ENCODE measurements around the gene FNBP1. TPM values are rescaled to one million over a fixed set of nuclear protein-coding genes. Genes with fewer than 3 reads are reported as not detected.

Gene FNBP1
- total RNA-seq, 1 experiment from 2014 or later, result 36.5 TPM

DNA sequence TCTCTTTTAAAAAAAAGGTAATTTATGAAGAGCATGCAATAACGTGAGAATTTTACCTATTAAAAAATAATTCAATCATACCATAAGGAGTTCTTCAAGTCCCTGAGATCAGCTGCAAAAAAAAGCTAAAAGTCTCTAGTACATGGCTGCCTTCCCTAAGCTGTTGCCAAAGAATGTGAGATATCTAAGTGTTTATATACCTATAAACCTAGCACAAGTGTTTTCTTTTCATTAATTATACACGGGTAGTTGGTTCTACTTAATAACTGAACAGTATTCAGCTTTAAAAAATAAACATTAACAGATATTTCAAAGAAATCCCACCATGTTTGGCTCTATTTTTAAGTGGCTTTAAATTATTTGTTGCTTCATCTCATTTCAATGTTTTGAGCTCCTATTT, 25.9 kb downstream of the FNBP1 start:
- Histone ChIP-seq H3K27ac (ENCODE audit: insufficient read length, low read depth, low read length) (no peak overlapping the region), H3K79me1 (ENCODE audit: insufficient read depth, low read depth, low read length, poor library complexity, severe bottlenecking) (no peaks in the 10 kb centered on the region), H2BK120ac (ENCODE audit: low read depth, low read length, poor library complexity, severe bottlenecking) (no peak overlapping the region), H3K56ac (ENCODE audit: insufficient read length, low read depth, low read length) (no peak overlapping the region), H2BK5ac (ENCODE audit: insufficient read length, low read length) (no peak overlapping the region), H3T11ph (ENCODE audit: low read length) (no peak overlapping the region), H3K9me3 (ENCODE audit: control insufficient read depth, low read depth, low read length) (no peaks in the 10 kb centered on the region), H4K91ac (ENCODE audit: insufficient read length, low read depth, low read length) (no peak overlapping the region), H3K14ac (ENCODE audit: insufficient read depth, low read length) (no peak overlapping the region), H4K8ac (replicated peaks; ENCODE audit: insufficient read length, low read depth, low read length) (no peak overlapping the region), H3K4me2 (ENCODE audit: insufficient read depth, insufficient read length, low read length) (no peak overlapping the region), H3K4me1 (ENCODE audit: insufficient read depth, low read length) (no peaks in the 10 kb centered on the region; the same call in 1 of the 2 replicates), H3K9ac (ENCODE audit: extremely low read depth, insufficient read length, low read length) (no peak overlapping the region), H3K4ac (ENCODE audit: low read depth, low read length) (no peak overlapping the region), H3K23me2 (ENCODE audit: insufficient read length, low read depth, low read length, poor library complexity, severe bottlenecking) (no peaks in the 10 kb centered on the region), H4K20me1 (ENCODE audit: control insufficient read depth, insufficient read depth, insufficient read length) (no peaks in the 10 kb centered on the region), H2BK15ac (ENCODE audit: low read depth, low read length) (no peak overlapping the region), H3K79me2 (ENCODE audit: insufficient read depth, low read length) (peaks cover 1% of the 10 kb centered on the region; the same call in 1 of the 2 replicates), H2BK12ac (ENCODE audit: insufficient read length, low read depth, low read length) (no peak overlapping the region), H4K5ac (ENCODE audit: insufficient read length, low read depth, low read length) (no peak overlapping the region), H2BK20ac (ENCODE audit: low read depth, low read length, poor library complexity, severe bottlenecking) (no peak overlapping the region), H3K18ac (ENCODE audit: insufficient read length, low read depth, low read length) (no peak overlapping the region), H2AFZ (ENCODE audit: low read length) (no peak overlapping the region), H3K27me3 (ENCODE audit: insufficient read depth, low read length) (no peaks in the 10 kb centered on the region), H2AK5ac (ENCODE audit: insufficient read length, low read length) (no peak overlapping the region), H3K23ac (ENCODE audit: insufficient read length, low read depth, low read length) (no peak overlapping the region)
- TF ChIP-seq, protein P1, sequence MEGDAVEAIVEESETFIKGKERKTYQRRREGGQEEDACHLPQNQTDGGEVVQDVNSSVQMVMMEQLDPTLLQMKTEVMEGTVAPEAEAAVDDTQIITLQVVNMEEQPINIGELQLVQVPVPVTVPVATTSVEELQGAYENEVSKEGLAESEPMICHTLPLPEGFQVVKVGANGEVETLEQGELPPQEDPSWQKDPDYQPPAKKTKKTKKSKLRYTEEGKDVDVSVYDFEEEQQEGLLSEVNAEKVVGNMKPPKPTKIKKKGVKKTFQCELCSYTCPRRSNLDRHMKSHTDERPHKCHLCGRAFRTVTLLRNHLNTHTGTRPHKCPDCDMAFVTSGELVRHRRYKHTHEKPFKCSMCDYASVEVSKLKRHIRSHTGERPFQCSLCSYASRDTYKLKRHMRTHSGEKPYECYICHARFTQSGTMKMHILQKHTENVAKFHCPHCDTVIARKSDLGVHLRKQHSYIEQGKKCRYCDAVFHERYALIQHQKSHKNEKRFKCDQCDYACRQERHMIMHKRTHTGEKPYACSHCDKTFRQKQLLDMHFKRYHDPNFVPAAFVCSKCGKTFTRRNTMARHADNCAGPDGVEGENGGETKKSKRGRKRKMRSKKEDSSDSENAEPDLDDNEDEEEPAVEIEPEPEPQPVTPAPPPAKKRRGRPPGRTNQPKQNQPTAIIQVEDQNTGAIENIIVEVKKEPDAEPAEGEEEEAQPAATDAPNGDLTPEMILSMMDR (conservative IDR thresholded peaks at IDR 0.05), result no peak
- DNase-seq, result no peak
- Mint-ChIP-seq H3K9me3 (peaks cover 8% of the 10 kb centered on the region in 2 experiments), H3K27ac (no peak overlapping the region), H3K27me3 (ENCODE audit: low read depth) (no peaks in the 10 kb centered on the region), H3K36me3 (ENCODE audit: insufficient read depth in 1 of 3, low read depth in 3 of 3) (peaks cover 8 to 13% (median 9%) of the 10 kb centered on the region in 3 experiments), H3K4me3 (no peak overlapping the region), H3K4me1 (no peaks in the 10 kb centered on the region)
- no CpG with 5 or more reads among the region's 2 CpGs for WGBS (ENCODE audit: extremely low coverage, insufficient read length, low lambda C conversion rate)
